Right cardiac atrium (tissue), 5 donors: ENCODE data around the gene REC8. TPM values are rescaled to one million over a fixed set of nuclear protein-coding genes. Genes with fewer than 3 reads are reported as not detected.

Source experiments
- ATAC-seq, 2 donors: fragments of 200-7000 bp; cut with Tn5 transposase; one replicate each; pipeline versions ENCODE4 v1.8.0 to v1.9.1; 2020; ENCODE audit warnings: moderate library complexity in 2 of 2, mild to moderate bottlenecking in 1 of 2
- DNase-seq, 3 donors: peaks; one replicate each; pipeline ENCODE4 v3.0.0-alpha.2; 2020
- H3K27ac ChIP-seq: one replicate; pipeline ENCODE4 v1.5.1; 2013; ENCODE audit warnings: mild to moderate bottlenecking, low read length, control low read depth, moderate library complexity
- H3K27me3 ChIP-seq: one replicate; pipeline ENCODE4 v1.6.1; 2013; ENCODE audit not compliant: control insufficient read depth, insufficient read depth
- H3K4me1 ChIP-seq: one replicate; pipeline ENCODE4 v1.6.1; 2013; ENCODE audit warnings: low read length; ENCODE audit not compliant: control insufficient read depth, insufficient read depth
- H3K4me3 ChIP-seq: one replicate; pipeline ENCODE4 v1.5.1; 2013; ENCODE audit warnings: low read length, control low read depth
- H3K9me3 ChIP-seq: one replicate; pipeline ENCODE4 v1.6.1; 2013; ENCODE audit warnings: low read length; ENCODE audit not compliant: control insufficient read depth
- WGBS: extraction: QIAGEN DNeasy Blood & Tissue Kit; methylation state at CpG from one replicate; pipeline ENCODE4 v1.1.7; 2013; 5-methylcytosine and 5-hydroxymethylcytosine counted together
- intact Hi-C, 4 donors: fragments of 100-400 bp; cut with DNase I; formaldehyde crosslinking; loops; one replicate each; pipeline versions ENCODE4 v1.11.0 to v1.14.0; 2022 to 2023
- polyA plus RNA-seq: library from polyadenylated mRNA; stranded (reverse); fragments of 200-250 nt; gene quantifications from one replicate; pipeline ENCODE4 v1.2.3, GENCODE V29; 2013
- total RNA-seq, 4 donors: library from RNA; stranded (reverse); fragmentation: NEBNext Ultra II Directional; extraction: Animal tissue kit (Norgen Biotek cat#: 25700); gene quantifications; one replicate each; pipeline ENCODE4 v1.2.1, GENCODE V29; 2021
- donor health status: healthy with polysubstance abuse.
- donor health status: DM: no; HTN: yes; CAD: no.
- donor health status: DM: no; HTN: no; CAD: no.
- donor health status: DM: no; HTN: yes; CAD: no; lungs with severe emphysema.
- donor health status: DM: yes; HTN: yes; CAD: no.

Gene REC8
- total and polyA plus RNA-seq, 5 donors: 1.9 to 5.8 (median 3.5) TPM

DNA sequence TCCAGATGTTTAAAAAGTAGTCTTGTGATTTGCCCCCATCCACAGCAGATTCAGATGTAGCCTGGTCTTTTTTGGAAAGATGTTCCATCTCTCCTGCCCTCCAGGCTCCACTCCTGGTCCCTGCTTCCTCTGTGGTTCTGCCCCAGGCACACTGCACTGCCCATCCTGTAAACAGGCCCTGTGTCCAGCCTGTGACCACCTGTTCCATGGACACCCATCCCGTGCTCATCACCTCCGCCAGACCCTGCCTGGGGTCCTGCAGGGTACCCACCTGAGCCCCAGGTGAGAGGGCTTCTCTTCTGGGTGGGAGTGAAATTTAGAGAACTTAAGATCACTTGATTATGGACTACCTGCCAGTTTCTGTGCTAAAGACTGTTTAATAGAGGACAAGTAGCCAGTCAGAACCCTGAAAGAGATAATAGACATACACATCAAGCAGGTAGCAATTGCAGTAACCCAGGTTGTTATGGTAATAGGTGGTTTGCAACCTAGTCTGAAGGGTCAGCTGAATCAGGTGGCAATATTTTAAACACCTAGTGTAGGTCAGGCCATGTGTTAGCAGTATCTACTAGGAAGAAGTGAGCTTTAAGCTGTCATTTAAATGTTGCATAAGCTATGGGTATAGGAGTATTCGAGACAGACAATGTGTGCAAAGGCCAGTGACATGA, 22.4 kb upstream of the REC8 start:
- no peak for ATAC-seq
- no peak for DNase-seq
- Histone ChIP-seq H3K4me3 (no peak overlapping the region), H3K27me3 (no peaks in the 10 kb centered on the region), H3K9me3 (no peaks in the 10 kb centered on the region), H3K4me1 (peaks cover 12% of the 10 kb centered on the region), H3K27ac (no peak overlapping the region)
- intact Hi-C loops: no loop called here
- WGBS: 95% methylated on average over 3 of the region's 3 CpGs

- 94% methylated on average over 9 of the region's 9 CpGs for WGBS
- H3K27ac ChIP-seq: no peak overlapping the region
- no peaks in the 10 kb centered on the region for H3K27me3 ChIP-seq
- ATAC-seq (no peak), DNase-seq (no peak)
- no peak overlapping the region for H3K4me3 ChIP-seq
- no peaks in the 10 kb centered on the region for H3K9me3 ChIP-seq
- peaks cover 12% of the 10 kb centered on the region for H3K4me1 ChIP-seq
- intact Hi-C loops: no loop called here
Measured at GRCh38 chr14:24150061-24150460, 21.8 kb upstream of the REC8 start.

DNA sequence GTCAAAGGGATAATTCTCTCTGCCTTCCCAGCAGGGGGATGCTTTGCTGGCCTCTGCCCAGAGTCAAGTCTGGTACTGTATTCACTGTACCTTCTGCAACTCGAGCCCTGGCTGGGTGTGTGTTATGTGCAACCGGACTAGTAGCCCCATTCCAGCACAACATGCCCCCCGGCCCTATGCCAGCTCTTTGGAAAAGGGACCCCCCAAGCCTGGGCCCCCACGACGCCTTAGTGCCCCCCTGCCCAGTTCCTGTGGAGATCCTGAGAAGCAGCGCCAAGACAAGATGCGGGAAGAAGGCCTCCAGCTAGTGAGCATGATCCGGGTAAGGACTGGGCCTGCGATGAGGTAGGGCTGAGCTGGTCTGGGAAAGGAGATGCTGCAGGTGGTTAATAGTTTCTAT, 21.3 kb upstream of the REC8 start:
- no peak for ATAC-seq
- peaks cover 10% of the 10 kb centered on the region for H3K4me1 ChIP-seq
- intact Hi-C loops: no loop called here
- no peaks in the 10 kb centered on the region for H3K27me3 ChIP-seq
- H3K27ac ChIP-seq: no peak overlapping the region
- no peak for DNase-seq
- 90% methylated on average over 9 of the region's 9 CpGs for WGBS
- no peak overlapping the region for H3K4me3 ChIP-seq
- H3K9me3 ChIP-seq: no peaks in the 10 kb centered on the region

- WGBS: 81% methylated on average over 9 of the region's 9 CpGs
- intact Hi-C loops: no loop called here
- Histone ChIP-seq H3K9me3 (no peaks in the 10 kb centered on the region), H3K4me1 (peaks cover 8% of the 10 kb centered on the region), H3K27ac (no peak overlapping the region), H3K4me3 (no peak overlapping the region), H3K27me3 (no peaks in the 10 kb centered on the region)
- DNase-seq (no peak), ATAC-seq (no peak)
Measured at GRCh38 chr14:24150993-24151392, 20.9 kb upstream of the REC8 start.

- no peak overlapping the region for H3K4me3 ChIP-seq
- ATAC-seq: no peak
- peaks cover 8% of the 10 kb centered on the region for H3K4me1 ChIP-seq
- DNase-seq: no peak
- H3K9me3 ChIP-seq: no peaks in the 10 kb centered on the region
- no peak overlapping the region for H3K27ac ChIP-seq
- no peaks in the 10 kb centered on the region for H3K27me3 ChIP-seq
- intact Hi-C loops: no loop called here
- 93% methylated on average over 16 of the region's 16 CpGs for WGBS
Measured at GRCh38 chr14:24151404-24152080, 20.3 kb upstream of the REC8 start.

DNA sequence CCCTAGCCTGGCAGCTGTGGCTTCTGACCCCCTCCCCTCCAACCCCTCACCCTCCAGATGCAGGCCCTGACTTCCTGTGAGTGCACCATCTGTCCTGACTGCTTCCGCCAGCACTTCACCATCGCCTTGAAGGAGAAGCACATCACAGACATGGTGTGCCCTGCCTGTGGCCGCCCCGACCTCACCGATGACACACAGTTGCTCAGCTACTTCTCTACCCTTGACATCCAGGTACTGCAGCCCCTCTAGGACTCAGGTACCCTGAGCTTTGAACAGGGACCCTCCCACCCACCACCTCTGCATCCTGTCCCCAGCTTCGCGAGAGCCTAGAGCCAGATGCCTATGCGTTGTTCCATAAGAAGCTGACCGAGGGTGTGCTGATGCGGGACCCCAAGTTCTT, 16.8 kb upstream of the REC8 start:
- WGBS: 94% methylated on average over 10 of the region's 10 CpGs
- intact Hi-C loops: no loop called here
- Histone ChIP-seq H3K27ac (no peak overlapping the region), H3K4me1 (no peaks in the 10 kb centered on the region), H3K27me3 (no peaks in the 10 kb centered on the region), H3K4me3 (no peak overlapping the region), H3K9me3 (no peaks in the 10 kb centered on the region)
- DNase-seq: no peak
- no peak for ATAC-seq

- intact Hi-C loops: no loop called here
- ATAC-seq (no peak), DNase-seq (no peak)
- no peak overlapping the region for H3K4me3 ChIP-seq
- no peaks in the 10 kb centered on the region for H3K9me3 ChIP-seq
- no peaks in the 10 kb centered on the region for H3K4me1 ChIP-seq
- no peak overlapping the region for H3K27ac ChIP-seq
- no peaks in the 10 kb centered on the region for H3K27me3 ChIP-seq
- WGBS: 88% methylated on average over 1 of the region's 1 CpG
Measured at GRCh38 chr14:24156840-24157239, 15.0 kb upstream of the REC8 start.

- DNase-seq: no peak
- Histone ChIP-seq H3K27me3 (no peaks in the 10 kb centered on the region), H3K4me1 (no peaks in the 10 kb centered on the region), H3K4me3 (no peak overlapping the region), H3K27ac (no peak overlapping the region), H3K9me3 (no peaks in the 10 kb centered on the region)
- ATAC-seq: no peak
- 89% methylated on average over 12 of the region's 12 CpGs for WGBS
- intact Hi-C loops: no loop called here
Measured at GRCh38 chr14:24157331-24157730, 14.5 kb upstream of the REC8 start.

DNA sequence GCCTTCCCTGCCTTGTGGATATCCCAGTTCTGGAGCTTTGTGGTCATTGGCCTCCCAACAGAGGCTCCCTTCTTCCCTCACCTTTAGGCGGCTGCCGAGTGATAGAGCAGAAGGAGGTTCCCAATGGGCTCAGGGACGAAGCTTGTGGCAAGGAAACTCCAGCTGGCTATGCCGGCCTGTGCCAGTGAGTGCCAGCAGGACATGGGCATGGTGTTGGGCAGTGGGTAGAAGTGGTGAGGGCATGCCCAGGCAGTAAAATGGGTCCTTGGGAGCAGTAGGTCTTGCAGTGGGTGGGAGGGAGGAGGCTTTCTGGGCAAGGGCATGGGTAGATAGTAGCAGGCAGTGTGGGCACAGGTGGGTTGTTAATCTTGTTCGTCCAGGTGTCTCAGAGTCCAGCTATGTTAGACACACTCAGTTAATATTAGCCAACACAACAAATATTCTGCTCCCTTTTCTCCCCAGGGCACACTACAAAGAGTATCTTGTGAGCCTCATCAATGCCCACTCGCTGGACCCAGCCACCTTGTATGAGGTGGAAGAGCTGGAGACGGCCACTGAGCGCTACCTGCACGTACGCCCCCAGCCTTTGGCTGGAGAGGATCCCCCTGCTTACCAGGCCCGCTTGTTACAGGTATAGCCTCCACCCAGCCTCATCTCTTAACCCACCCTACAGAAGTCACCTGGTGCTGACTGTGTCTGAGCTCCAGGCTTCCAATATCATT, 11.9 kb upstream of the REC8 start:
- Histone ChIP-seq H3K27me3 (no peaks in the 10 kb centered on the region), H3K4me3 (no peak overlapping the region), H3K9me3 (no peaks in the 10 kb centered on the region), H3K27ac (no peak overlapping the region), H3K4me1 (peaks cover 3% of the 10 kb centered on the region)
- no peak for ATAC-seq
- intact Hi-C loops: no loop called here
- peak in 1 of 3 donors; percentile 47 for DNase-seq
- 89% methylated on average over 11 of the region's 11 CpGs for WGBS

- no peak for DNase-seq
- H3K4me3 ChIP-seq: no peak overlapping the region
- H3K27ac ChIP-seq: peak overlapping the region; percentile 37
- H3K9me3 ChIP-seq: no peaks in the 10 kb centered on the region
- no peaks in the 10 kb centered on the region for H3K27me3 ChIP-seq
- peaks cover 3% of the 10 kb centered on the region for H3K4me1 ChIP-seq
- 92% methylated on average over 4 of the region's 4 CpGs for WGBS
- intact Hi-C loops: no loop called here
- peak in 1 of 2 donors; percentile 20 for ATAC-seq
Measured at GRCh38 chr14:24160499-24160849, 11.4 kb upstream of the REC8 start.
